Measurements from ENCODE around the gene GMEB2.
A peak's percentile ranks its signal among the peaks of the same experiment; 100 is the strongest.
"Not testable (repeated sequence)": the region's sequence is repeated elsewhere in the genome, so short reads cannot be mapped to it uniquely, and the experiment has no call there.

GMEB2 gene

DNA sequence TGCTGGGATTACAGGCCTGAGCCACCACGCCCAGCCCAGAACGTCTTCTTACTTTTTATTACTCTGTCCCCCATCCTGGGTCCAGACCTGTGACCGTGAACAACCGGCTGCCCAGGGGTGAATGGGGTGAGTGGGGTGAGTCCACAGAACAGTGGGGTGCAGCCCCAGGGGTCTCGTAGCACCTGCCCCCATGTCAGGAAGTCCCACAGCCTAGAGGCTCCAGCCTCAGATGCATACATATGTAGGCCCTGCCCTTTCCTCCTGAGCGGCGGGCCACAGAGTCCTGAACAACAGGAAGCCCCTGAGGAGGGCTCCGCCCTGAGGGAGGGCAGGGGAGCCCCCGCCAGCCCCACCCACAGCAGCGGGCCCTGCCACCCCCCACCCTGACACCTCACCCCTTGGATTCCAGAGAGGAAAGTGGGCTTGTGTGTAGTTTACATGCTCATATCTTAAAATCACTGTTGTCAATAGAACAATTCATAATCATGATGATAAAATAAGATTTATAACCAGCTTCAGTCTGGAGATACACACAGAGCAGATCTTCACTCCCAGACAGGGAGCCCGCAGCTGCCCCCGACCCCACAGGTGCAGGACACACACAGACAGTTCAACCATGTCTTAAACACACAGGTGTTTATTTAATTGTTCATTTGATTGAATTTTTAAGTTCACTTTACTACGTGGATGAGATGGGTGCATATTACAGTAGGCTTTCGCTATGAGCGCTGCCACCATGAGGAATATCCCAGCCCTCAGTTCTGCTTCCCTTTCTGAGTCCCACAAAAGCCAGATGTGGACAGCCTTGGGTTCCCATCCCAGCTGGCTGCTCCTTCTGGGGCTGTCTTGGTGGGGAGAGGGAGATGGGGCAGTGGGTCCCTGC is 12.4 kb upstream of the GMEB2 start:
- in situ Hi-C loops (cut with MboI; ENCODE audit: low pct_unique_long_range_greater_than_20kb, low sequenced_read_pairs, unreplicated experiment), result no loop called here
- TF ChIP-seq, protein P1, sequence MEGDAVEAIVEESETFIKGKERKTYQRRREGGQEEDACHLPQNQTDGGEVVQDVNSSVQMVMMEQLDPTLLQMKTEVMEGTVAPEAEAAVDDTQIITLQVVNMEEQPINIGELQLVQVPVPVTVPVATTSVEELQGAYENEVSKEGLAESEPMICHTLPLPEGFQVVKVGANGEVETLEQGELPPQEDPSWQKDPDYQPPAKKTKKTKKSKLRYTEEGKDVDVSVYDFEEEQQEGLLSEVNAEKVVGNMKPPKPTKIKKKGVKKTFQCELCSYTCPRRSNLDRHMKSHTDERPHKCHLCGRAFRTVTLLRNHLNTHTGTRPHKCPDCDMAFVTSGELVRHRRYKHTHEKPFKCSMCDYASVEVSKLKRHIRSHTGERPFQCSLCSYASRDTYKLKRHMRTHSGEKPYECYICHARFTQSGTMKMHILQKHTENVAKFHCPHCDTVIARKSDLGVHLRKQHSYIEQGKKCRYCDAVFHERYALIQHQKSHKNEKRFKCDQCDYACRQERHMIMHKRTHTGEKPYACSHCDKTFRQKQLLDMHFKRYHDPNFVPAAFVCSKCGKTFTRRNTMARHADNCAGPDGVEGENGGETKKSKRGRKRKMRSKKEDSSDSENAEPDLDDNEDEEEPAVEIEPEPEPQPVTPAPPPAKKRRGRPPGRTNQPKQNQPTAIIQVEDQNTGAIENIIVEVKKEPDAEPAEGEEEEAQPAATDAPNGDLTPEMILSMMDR (IDR thresholded peaks at IDR 0.05; ENCODE audit: extremely low read depth, insufficient read depth, missing control alignments), result no peak

DNA sequence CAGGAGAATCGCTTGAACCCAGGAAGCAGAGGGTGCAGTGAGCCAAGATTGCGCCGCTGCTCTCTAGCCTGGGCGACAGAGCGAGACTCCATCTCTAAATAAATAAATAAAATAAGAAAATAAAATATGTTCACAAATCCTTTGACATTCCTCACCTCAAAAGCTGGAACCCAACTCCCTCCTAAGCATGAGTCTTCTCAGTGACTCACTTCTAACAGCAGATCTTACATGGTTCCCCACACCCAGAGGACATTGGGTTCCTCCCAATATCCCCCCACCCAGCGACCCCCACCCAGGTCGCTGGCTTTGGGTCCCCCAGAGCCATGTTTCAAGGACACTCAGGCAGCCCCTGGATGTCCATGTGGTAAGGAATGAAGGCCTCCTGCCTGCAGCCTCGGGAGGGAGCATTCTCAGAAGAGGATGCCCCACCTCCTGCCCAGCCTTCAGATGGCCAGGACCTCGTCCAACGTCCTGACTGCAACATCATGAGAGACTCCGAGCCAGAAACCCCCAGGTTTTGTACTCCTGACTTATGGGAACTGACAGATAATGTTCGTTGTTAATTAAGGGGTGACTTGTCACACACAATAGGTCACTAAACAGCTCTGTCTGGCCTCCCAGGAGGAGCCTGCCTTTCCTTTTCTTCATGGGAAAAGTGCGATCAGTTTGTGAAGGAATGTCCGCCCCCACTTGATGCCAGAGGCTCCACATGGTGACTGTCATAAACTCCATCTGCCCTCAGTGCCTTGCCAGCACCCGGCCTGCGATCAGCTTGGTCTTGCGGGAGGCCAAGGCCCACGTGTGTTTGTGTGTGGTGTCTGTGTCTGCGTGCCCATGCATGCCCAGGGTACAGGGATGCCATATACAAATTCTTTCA is 10.1 kb upstream of the GMEB2 start:
- DNase-seq (ENCODE audit: low spot score), result no peak
- in situ Hi-C loops (cut with MboI; ENCODE audit: low pct_unique_long_range_greater_than_20kb, low sequenced_read_pairs, unreplicated experiment), result no loop called here
- TF ChIP-seq, protein P1 (IDR thresholded peaks at IDR 0.05; ENCODE audit: extremely low read depth, insufficient read depth, missing control alignments), result no peak

More for the DNA sequence above, 12.4 kb upstream of the GMEB2 start:
- DNase-seq (ENCODE audit: low spot score), result no peak

DNA sequence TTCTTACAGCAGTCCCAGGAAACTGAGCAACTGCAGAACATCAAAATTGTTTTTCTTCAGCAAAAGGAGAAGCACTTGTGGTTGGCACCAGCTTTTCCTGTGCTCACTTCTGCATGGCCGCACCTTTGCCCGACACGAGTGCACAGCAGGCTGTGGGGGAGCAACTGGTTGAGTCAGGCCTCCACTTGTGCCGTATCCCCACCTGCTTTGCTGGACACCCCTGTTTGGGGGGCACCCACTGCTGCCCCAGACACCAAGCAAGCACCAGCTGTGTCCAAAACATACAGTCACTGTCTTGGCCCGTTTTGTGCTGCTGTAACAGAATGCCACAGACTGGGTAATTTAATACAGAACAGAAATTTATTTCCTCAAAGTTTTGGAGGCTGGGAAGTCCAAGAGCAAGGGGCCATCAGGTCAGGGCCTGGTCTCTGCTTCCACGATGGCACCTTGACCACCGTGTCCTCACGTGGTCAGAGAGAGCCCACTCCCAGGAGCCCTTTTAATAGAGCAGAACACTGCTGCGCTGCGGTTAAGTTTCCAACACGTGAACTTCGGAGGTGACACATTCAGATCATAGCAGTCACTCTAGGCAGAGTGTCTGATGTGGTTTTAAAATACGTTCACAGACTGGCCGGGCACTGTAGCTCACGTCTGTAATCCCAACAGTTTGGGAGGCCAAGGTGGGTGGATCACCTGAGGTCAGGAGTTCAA is 8.7 kb upstream of the GMEB2 start:
- in situ Hi-C loops (cut with MboI; ENCODE audit: low pct_unique_long_range_greater_than_20kb, low sequenced_read_pairs, unreplicated experiment), result no loop called here
- TF ChIP-seq, protein P1 (IDR thresholded peaks at IDR 0.05; ENCODE audit: extremely low read depth, insufficient read depth, missing control alignments), result no peak
- DNase-seq (ENCODE audit: low spot score), result no peak

DNA sequence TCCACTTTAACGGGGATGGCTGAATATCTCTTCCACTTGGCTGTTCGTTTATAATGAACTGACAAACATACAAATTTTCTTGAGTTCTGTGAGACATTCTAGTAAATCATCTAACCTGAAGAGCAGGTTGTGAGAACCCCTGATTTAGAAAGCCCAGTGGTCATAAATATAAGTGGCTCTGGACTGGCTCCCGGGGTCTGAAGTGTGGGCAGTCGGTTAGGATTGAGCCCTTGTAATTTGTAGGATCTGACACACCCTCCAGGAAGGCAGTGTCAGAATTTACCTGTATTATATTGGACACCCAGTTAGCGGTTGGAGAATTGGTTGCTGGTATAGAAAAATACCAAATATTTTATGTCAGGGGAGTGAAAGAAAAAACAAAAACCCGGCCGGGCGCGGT is 6.8 kb upstream of the GMEB2 start:
- in situ Hi-C loops (cut with MboI; ENCODE audit: low pct_unique_long_range_greater_than_20kb, low sequenced_read_pairs, unreplicated experiment), result no loop called here
- TF ChIP-seq, protein P1 (IDR thresholded peaks at IDR 0.05; ENCODE audit: extremely low read depth, insufficient read depth, missing control alignments), result no peak
- no peak for DNase-seq (ENCODE audit: low spot score)

DNA sequence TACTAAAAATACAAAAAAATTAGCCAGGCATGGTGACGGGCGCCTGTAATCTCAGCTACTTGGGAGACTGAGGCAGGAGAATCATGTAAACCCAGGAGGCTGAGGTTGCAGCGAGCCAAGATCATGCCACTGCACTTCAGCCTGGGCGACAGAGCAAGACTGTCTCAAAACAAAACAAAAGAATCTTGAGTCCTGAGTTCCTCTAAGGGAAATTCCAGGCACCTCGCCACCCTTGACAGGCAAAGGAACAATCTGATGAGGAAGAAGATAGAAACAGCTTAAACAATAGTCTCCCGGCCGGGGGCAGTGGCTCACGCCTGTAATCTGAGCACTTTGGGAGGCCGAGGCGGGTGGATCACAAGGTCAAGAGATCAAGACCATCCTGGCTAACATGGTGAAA is 4.5 kb upstream of the GMEB2 start:
- in situ Hi-C loops (cut with MboI; ENCODE audit: low pct_unique_long_range_greater_than_20kb, low sequenced_read_pairs, unreplicated experiment); DNase-seq (ENCODE audit: low spot score): not testable (repeated sequence)

DNA sequence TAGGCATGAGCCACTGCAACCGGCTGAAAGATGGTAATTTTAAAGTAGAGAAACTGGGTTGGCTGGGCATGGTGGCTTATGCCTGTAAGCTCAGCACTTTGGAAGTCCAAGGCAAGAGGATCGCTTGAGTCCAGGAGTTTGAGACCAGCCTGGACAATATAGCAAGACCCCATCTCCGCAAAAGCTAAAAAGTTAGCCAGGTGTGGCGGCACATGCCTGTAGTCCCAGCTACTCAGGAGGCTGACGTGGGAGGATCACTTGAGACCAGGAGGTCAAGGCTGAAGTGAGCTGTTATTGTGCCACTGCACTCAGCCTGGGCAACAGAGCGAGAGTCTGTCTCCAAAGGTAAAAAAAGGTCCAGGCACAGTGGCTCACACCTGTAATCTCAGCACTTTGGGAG is 4.1 kb upstream of the GMEB2 start:
- DNase-seq (ENCODE audit: low spot score); in situ Hi-C loops (cut with MboI; ENCODE audit: low pct_unique_long_range_greater_than_20kb, low sequenced_read_pairs, unreplicated experiment): not testable (repeated sequence)

DNA sequence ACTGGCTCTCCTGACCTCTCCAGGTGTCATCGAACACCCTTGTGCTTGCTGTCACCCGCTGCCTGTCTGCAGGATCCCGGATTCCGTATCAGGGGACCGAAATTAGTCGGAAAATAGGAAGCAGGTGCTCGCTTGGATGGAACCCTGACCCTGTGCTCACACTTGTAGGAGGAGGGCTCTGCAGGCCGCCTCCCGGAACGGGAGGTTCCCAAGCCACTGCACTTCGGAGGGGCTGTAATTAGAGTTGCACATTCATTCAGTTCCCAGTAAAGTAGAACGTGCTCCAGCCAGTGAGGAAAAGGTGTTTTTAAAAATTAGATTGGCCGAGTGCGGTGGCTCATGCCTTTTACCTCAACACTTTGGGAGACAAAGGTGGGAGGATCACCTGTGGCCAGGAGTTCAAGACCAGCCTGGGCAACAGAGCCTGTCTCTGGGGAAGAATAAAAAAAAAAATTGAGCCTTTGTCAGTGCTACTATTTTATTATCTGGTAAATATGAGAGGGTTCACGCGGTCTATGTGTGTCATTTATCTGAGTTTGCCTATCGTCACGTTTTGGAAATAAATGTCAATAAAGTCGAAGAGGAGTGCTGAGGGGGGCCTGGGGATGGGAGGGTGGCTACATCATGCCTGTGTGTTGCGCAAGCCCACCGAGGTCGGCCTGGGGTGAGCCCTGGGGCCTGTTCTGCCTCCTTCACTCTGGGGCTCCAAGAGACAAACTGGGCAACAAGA is 1.5 kb upstream of the GMEB2 start:
- TF ChIP-seq, protein P1 (IDR thresholded peaks at IDR 0.05; ENCODE audit: extremely low read depth, insufficient read depth, missing control alignments), result no peak
- in situ Hi-C loops (cut with MboI; ENCODE audit: low pct_unique_long_range_greater_than_20kb, low sequenced_read_pairs, unreplicated experiment), result no loop called here
- peak; percentile 78 for DNase-seq (ENCODE audit: low spot score)

Measured in GM13977 (cell line).